Neural cell (in vitro differentiated cells): ENCODE measurements around the gene GLRX5. TPM values are rescaled to one million over a fixed set of nuclear protein-coding genes. Genes with fewer than 3 reads are reported as not detected.
A peak's percentile ranks its signal among the peaks of the same experiment; 100 is the strongest.

Source experiments
- H2AFZ ChIP-seq: fragments of 200-600, 300-800 bp; sonication (generic), shearing (Covaris generic); 2 replicates; pipeline ENCODE4 v1.6.0; 2014; ENCODE audit warnings: low read depth, mild to moderate bottlenecking, antibody characterized with exemption, low read length, moderate library complexity
- H3F3A ChIP-seq: fragments of 200-600 bp; shearing (Covaris generic); 2 replicates; pipeline ENCODE4 v1.6.1; 2016; ENCODE audit warnings: mild to moderate bottlenecking, moderate library complexity, mixed read lengths, antibody characterized with exemption, low read length; ENCODE audit not compliant: insufficient read depth, poor library complexity, severe bottlenecking
- H3K27ac ChIP-seq: fragments of 200-600, 300-800 bp; sonication (generic), shearing (Covaris generic); 2 replicates; pipeline ENCODE4 v1.5.1; 2014; ENCODE audit warnings: mild to moderate bottlenecking, low read length, moderate library complexity
- H3K27me3 ChIP-seq: fragments of 300-800, 200-600 bp; sonication (generic), shearing (Covaris generic); 2 replicates; pipeline ENCODE4 v1.6.0; 2014; ENCODE audit warnings: mild to moderate bottlenecking, low read depth, low read length, moderate library complexity; ENCODE audit not compliant: insufficient read depth
- H3K36me3 ChIP-seq: fragments of 300-800, 200-600 bp; sonication (generic), shearing (Covaris generic); 2 replicates; pipeline ENCODE4 v1.5.1; 2014; ENCODE audit warnings: mild to moderate bottlenecking, antibody characterized with exemption, low read length, moderate library complexity; ENCODE audit not compliant: insufficient read depth
- H3K4me2 ChIP-seq: fragments of 300-800, 200-600 bp; sonication (generic), shearing (Covaris generic); 2 replicates; pipeline ENCODE4 v1.6.0; 2014; ENCODE audit warnings: mild to moderate bottlenecking, low read length
- H3K4me3 ChIP-seq: fragments of 300-800, 200-600 bp; sonication (generic), shearing (Covaris generic); 2 replicates; pipeline ENCODE4 v1.5.1; 2014; ENCODE audit warnings: mild to moderate bottlenecking, low read length, moderate library complexity
- H3K79me2 ChIP-seq: fragments of 200-600 bp; shearing (Covaris generic); replicated peaks from 2 replicates; pipeline ENCODE4 v1.6.0; 2014; ENCODE audit warnings: mild to moderate bottlenecking, low read length, moderate library complexity; ENCODE audit not compliant: insufficient read depth
- H3K9ac ChIP-seq: fragments of 300-800, 200-600 bp; sonication (generic), shearing (Covaris generic); 2 replicates; pipeline ENCODE4 v1.6.1; 2016; ENCODE audit warnings: mild to moderate bottlenecking, low read length, mixed read lengths
- H3K9me2 ChIP-seq: fragments of 200-600 bp; shearing (Covaris generic); 2 replicates; pipeline ENCODE4 v1.6.1; 2016; ENCODE audit warnings: mild to moderate bottlenecking, low read length, mixed read lengths; ENCODE audit not compliant: insufficient read depth
- H3K9me3 ChIP-seq: fragments of 200-600, 300-800 bp; sonication (generic), shearing (Covaris generic); 2 replicates; pipeline ENCODE4 v1.6.1; 2016; ENCODE audit warnings: mild to moderate bottlenecking, mixed run types, low read length, moderate library complexity, mixed read lengths
- H4K20me1 ChIP-seq: fragments of 200-600 bp; shearing (Covaris generic); 2 replicates; pipeline ENCODE4 v1.6.1; 2016; ENCODE audit warnings: mild to moderate bottlenecking, mixed run types; ENCODE audit not compliant: insufficient read depth
- CTCF ChIP-seq: fragments of 450-650 bp; IDR thresholded peaks from 2 replicates; pipeline ENCODE4 v1.5.1; 2014; ENCODE audit warnings: antibody characterized with exemption, mild to moderate bottlenecking, moderate library complexity; ENCODE audit not compliant: poor library complexity, severe bottlenecking
- EP300 ChIP-seq: fragments of 450-650 bp; conservative IDR thresholded peaks from 2 replicates; pipeline ENCODE4 v1.6.1; 2014; ENCODE audit warnings: antibody characterized with exemption, mild to moderate bottlenecking, moderate library complexity; ENCODE audit not compliant: poor library complexity, severe bottlenecking
- EZH2 ChIP-seq: fragments of 200-600, 300-800 bp; shearing (Covaris generic), sonication (generic); IDR thresholded peaks from 2 replicates; pipeline ENCODE4 v1.6.1; 2014; ENCODE audit warnings: antibody characterized with exemption, low read length, borderline replicate concordance, mild to moderate bottlenecking; ENCODE audit not compliant: insufficient read depth, poor library complexity, severe bottlenecking
- MXI1 ChIP-seq: fragments of 450-650 bp; conservative IDR thresholded peaks from 2 replicates; pipeline ENCODE4 v1.6.1; 2014; ENCODE audit warnings: antibody characterized with exemption, mild to moderate bottlenecking; ENCODE audit not compliant: poor library complexity, severe bottlenecking
- POLR2AphosphoS5 ChIP-seq: IDR thresholded peaks from 2 replicates; pipeline ENCODE4 v1.6.1; 2012
- RAD21 ChIP-seq: fragments of 450-650 bp; conservative IDR thresholded peaks from 2 replicates; pipeline ENCODE4 v1.6.1; 2014; ENCODE audit warnings: antibody characterized with exemption, mild to moderate bottlenecking, moderate library complexity
- REST ChIP-seq: IDR thresholded peaks from 2 replicates; pipeline ENCODE4 v1.6.1; 2012; ENCODE audit warnings: borderline replicate concordance
- SMC3 ChIP-seq: fragments of 450-650 bp; conservative IDR thresholded peaks from 2 replicates; pipeline ENCODE4 v1.6.1; 2014; ENCODE audit warnings: antibody characterized with exemption, mild to moderate bottlenecking, moderate library complexity; ENCODE audit not compliant: poor library complexity
- TAF1 ChIP-seq: IDR thresholded peaks from 2 replicates; pipeline ENCODE4 v1.6.1; 2012; ENCODE audit warnings: low read depth
- polyA minus RNA-seq: library from RNA; depleted of rRNA, polyadenylated mRNA; stranded (reverse); fragments of >200 nt; gene quantifications from 2 replicates; pipeline ENCODE4 v1.2.3, GENCODE V29; 2014
- polyA plus RNA-seq: library from polyadenylated mRNA; depleted of rRNA; stranded (reverse); fragments of >200 nt; gene quantifications from 2 replicates; pipeline ENCODE4 v1.2.3, GENCODE V29; 2014

GLRX5 gene
- polyA plus RNA-seq = 81.0 and 96.5 TPM in 2 replicates
- 28.2 and 29.1 TPM in 2 replicates for polyA minus RNA-seq

GRCh38 chr14:95534299-95535225 lies at the start of gene GLRX5:
GLRX5 (plus strand) TSS chr14:95535050; CDS start chr14:95535090, 40 bp downstream.
- Histone ChIP-seq H3K9me2 (no peaks in the 10 kb centered on the region), H3K9me3 (no peaks in the 10 kb centered on the region), H3K79me2 (peaks cover 78% of the 10 kb centered on the region), H2AFZ (peak within 1 kb of the TSS; percentile 22), H3K4me2 (peak within 1 kb of the TSS; percentile 94), H3K27ac (peak within 1 kb of the TSS; percentile 69), H3K36me3 (no peaks in the 10 kb centered on the region), H3K4me3 (peak within 1 kb of the TSS; percentile 90), H4K20me1 (no peaks in the 10 kb centered on the region), H3K27me3 (no peaks in the 10 kb centered on the region), H3F3A (peaks cover 4% of the 10 kb centered on the region), H3K9ac (peak within 1 kb of the TSS; percentile 74)
- TF ChIP-seq POLR2AphosphoS5 (peak; percentile 83), TAF1 (peak; percentile 68), RAD21 (no peak), SMC3 (peak; percentile 22), EZH2 (no peak), MXI1 (peak; percentile 100), REST (no peak), CTCF (peak; percentile 48), EP300 (peak; percentile 69)

- Histone ChIP-seq H3K36me3 (no peaks in the 10 kb centered on the region), H3K79me2 (no peaks in the 10 kb centered on the region), H3K27me3 (no peaks in the 10 kb centered on the region), H3K4me2 (no peak overlapping the region), H3F3A (no peaks in the 10 kb centered on the region), H4K20me1 (no peaks in the 10 kb centered on the region), H3K9me3 (no peaks in the 10 kb centered on the region), H2AFZ (no peak overlapping the region), H3K9ac (no peak overlapping the region), H3K27ac (no peak overlapping the region), H3K9me2 (no peaks in the 10 kb centered on the region), H3K4me3 (no peak overlapping the region)
- no peak for TF ChIP-seq EP300
- no peak for TF ChIP-seq REST
- TF ChIP-seq EZH2 = no peak
- no peak for TF ChIP-seq CTCF
- TF ChIP-seq TAF1 = no peak
- no peak for TF ChIP-seq POLR2AphosphoS5
- TF ChIP-seq SMC3 = no peak
These were observed 49.5 kb upstream of the GLRX5 start for GRCh38 chr14:95485222-95485819.
